Activated T-helper 1 cell treated with anti-CD3 and anti-CD28 coated beads, Interleukin-12 subunit alpha, Interleukin-12 subunit beta, Interleukin-2, Interleukin-4 antibody, amounts not matched to agents 30 ng/mL and 10 ng/mL and 1 ng/mL, durations not matched to agents 14 hours and 24 hours and 36 hours (primary cell): ENCODE measurements around the gene KCNMA1. TPM values are rescaled to one million over a fixed set of nuclear protein-coding genes. Genes with fewer than 3 reads are reported as not detected.

ENCODE experiments used
- DNase-seq: peaks from one replicate; pipeline ENCODE4 v3.0.0; 2021; ENCODE audit warnings: low spot score
- H3K27ac Mint-ChIP-seq: one replicate; pipeline ENCODE4 v1.8.0; 2021; ENCODE audit warnings: mild to moderate bottlenecking, mixed read lengths
- H3K27me3 Mint-ChIP-seq: one replicate; pipeline ENCODE4 v1.8.0; 2022; ENCODE audit warnings: mild to moderate bottlenecking, moderate library complexity, mixed read lengths; ENCODE audit not compliant: insufficient read depth
- H3K36me3 Mint-ChIP-seq: one replicate; pipeline ENCODE4 v1.8.0; 2021; ENCODE audit warnings: low read depth, mixed read lengths
- H3K4me1 Mint-ChIP-seq: one replicate; pipeline ENCODE4 v1.8.0; 2021; ENCODE audit warnings: low read depth, mixed read lengths
- H3K4me3 Mint-ChIP-seq: one replicate; pipeline ENCODE4 v1.8.0; 2021; ENCODE audit warnings: mild to moderate bottlenecking, moderate library complexity, mixed read lengths
- H3K9me3 Mint-ChIP-seq: one replicate; pipeline ENCODE4 v1.8.0; 2021; ENCODE audit warnings: mixed read lengths
- intact Hi-C: fragments of 100-400 bp; cut with micrococcal nuclease; formaldehyde crosslinking; loops from one replicate; pipeline ENCODE4 v1.15.1; 2024
- total RNA-seq: library from RNA; stranded (reverse); gene quantifications from 2 replicates; pipeline ENCODE4 v1.2.3, GENCODE V29; 2022

Gene KCNMA1
- total RNA-seq, 1 donor from 2014 or later, result not detected

DNA sequence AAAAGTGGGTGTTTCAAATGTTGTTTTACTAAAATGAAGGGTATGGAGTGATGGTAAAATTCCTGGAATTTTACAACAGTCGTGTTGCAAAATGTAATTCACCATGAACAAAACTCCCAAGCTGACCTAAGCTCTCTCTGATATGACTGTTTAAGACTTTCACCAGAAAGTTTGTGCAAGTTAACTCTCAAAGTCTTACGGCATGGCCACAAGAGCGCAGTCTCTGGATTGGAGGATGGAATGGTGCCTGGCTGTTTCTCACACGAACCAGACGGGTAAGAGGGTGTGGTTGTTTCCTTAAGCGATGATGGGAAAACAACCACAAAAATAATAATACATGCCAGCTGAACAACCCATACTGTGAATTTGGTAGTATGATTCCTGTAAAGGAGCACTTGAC, 662.5 kb downstream of the KCNMA1 start:
- no peaks in the 10 kb centered on the region for H3K9me3 Mint-ChIP-seq
- H3K4me3 Mint-ChIP-seq, result no peak overlapping the region
- H3K36me3 Mint-ChIP-seq, result no peaks in the 10 kb centered on the region
- intact Hi-C loops, result no loop called here
- no peaks in the 10 kb centered on the region for H3K4me1 Mint-ChIP-seq
- no peak overlapping the region for H3K27ac Mint-ChIP-seq
- H3K27me3 Mint-ChIP-seq, result peaks cover 2% of the 10 kb centered on the region
- DNase-seq, result no peak

DNA sequence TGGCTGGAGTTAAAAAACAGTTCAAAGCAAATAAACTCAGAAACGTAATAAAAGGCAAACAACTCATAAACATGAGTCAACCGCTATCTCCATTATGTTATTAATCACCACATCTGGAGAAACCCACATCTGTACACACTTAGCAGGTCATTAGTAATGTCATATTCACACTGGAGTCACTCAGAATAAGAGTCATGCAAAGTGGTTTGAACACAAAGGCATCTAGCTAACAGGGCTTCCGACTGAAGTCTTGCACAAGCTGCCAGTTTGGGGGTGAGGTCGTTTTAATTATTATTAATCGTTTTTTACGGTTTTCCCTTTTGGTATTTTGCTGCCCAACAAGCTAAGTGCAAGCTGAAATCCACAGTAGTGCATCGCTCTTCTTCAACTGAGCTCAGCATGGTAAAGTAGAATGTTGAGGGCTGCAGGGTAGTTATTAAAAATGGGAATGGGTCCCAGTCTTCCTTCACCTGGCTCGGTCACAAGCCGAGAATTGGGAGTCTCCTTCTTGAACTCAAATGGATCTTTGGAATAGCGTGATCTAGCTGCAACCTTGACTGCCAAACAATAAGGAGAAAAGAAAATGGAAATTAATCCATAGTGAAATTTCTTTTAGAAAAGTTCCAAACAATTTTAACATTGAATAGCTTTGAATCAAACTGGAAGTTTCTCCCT, 663.5 kb downstream of the KCNMA1 start:
- Mint-ChIP-seq H3K27me3 (peaks cover 2% of the 10 kb centered on the region), H3K36me3 (no peaks in the 10 kb centered on the region), H3K4me1 (no peaks in the 10 kb centered on the region), H3K9me3 (no peaks in the 10 kb centered on the region), H3K27ac (no peak overlapping the region), H3K4me3 (no peak overlapping the region)
- intact Hi-C loops, result no loop called here
- no peak for DNase-seq

DNA sequence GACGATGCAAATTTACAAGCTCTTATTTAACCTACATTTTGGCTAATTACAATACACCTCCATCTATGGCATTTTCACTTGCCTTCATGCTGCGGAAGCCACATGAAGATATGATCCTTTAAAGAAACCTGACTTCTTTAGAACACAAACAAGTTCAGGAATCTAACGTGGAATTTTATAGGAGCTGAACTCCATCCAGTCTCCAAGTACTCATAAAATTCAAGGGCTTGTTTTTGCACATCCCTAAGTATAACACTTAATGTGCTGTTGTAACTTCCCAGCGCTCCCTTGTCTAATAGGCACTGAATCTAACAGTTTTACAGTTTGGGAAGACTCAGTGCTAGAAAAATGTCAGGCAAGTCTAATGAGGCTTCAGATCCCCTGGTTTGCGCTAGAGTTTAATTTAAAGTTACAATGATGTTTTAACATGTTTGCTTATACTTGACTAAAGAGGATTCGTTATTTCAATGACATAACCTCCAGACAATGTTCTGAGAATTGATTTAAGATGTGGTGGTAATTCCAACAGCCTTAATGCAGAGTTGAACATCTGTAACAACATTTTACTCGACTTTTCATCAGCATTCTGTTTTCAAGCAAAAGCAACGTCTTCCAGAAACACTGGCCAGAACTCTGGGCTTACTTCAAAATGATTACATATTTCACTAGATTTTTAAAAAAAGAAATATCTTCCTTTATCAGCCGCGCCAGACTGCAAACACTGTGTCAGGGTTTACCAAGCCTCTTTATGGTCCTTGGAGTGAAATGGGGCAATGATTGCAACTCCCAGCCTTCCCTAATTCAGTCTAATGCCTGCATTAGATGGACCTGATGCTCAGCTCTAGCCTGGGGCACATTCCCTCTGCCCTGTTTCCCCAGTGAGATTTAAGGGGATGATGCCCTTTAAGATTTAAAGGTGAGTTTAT, 664.3 kb downstream of the KCNMA1 start:
- Mint-ChIP-seq H3K27ac (no peak overlapping the region), H3K4me3 (no peak overlapping the region), H3K9me3 (no peaks in the 10 kb centered on the region), H3K27me3 (peaks cover 2% of the 10 kb centered on the region), H3K4me1 (no peaks in the 10 kb centered on the region), H3K36me3 (no peaks in the 10 kb centered on the region)
- intact Hi-C loops, result no loop called here
- no peak for DNase-seq

DNA sequence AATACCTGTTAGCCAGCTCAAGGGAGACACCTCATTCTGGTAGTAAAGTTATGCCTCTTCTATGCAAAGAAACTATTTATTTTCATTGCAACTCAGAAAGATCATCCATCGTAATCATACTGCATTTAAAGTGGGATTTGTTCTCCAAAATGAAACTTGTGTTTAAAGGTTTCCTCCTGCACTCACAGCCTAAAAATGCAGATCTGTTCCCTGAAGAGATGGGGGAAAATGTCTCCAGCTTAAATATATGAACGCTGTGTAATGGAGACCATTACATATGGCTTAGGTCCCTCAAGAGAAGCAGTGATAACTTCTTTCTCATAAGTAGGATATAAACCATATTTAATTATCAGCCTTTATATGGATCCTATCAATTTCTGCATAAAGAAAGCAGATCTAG, 665.1 kb downstream of the KCNMA1 start:
- Mint-ChIP-seq H3K36me3 (no peaks in the 10 kb centered on the region), H3K9me3 (no peaks in the 10 kb centered on the region)

DNA sequence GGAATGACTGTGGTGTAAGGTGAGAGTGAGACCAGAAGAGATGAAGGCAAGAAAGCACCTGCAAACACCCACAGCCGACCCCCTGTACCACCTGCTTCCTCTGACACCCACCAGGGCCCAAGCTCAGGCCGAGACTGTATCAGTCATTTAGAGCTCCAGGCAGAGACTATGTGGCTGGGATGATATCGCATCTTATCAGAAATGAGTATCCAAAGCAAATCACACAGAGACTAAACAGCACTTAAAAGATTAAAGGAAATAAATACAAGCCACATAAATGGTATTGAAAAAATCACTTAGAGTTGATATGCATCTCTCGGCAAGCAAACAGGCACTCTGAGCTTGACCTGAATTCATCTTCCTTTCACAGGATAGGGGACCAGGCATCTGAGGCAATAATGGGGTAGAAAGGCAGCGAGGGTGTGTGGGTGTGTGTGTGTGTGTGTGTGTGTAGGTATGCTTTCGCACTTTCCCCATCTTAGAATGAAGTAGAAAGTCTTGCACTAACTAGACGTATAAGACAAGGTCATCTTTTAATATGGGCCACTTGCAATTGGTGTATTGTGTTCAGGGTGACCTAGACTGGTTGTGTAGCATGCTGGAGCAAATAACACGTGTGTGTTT, 665.9 kb downstream of the KCNMA1 start:
- no peak for DNase-seq

More for the DNA sequence above, 665.1 kb downstream of the KCNMA1 start:
- DNase-seq, result no peak
- intact Hi-C loops, result no loop called here
- no peaks in the 10 kb centered on the region for H3K4me1 Mint-ChIP-seq
- H3K27ac Mint-ChIP-seq, result no peak overlapping the region
- no peak overlapping the region for H3K4me3 Mint-ChIP-seq
- H3K27me3 Mint-ChIP-seq, result peaks cover 2% of the 10 kb centered on the region

DNA sequence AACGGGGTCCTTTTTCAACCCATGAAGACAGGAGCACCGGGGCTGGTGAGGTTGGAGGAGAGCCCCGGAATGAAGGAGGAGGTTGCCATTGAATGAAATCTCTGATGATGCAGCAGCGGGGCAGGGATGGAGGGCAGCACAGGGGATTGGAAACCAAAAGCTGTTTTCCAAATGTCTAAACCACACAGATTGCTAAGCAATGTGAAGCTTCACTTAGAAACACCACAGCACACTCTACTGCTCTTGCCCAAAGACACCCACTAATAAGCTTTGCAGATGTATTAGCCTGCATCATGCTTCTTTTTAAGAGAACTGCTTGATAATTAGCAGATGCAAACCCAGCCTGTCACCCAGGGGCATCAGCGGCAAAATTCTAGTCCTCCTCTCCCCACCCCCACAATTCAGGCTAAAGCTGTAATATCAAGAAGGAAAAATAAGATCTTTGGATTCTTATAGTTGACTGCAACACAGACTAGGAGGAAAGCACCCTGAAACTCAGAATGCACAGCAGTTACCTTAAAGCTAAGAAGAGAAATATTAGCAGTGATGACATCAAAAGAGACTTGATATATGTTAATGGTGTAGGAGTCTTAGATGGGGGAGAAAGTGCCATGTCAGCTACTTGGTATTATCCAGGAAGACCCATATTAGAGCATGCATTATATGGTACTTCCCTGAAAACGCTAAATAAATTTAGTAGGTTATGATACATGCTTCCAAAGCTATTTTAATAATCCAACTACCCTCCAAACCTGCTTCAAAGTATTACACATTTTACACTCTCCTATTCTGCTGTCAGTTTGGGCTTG, 666.7 kb downstream of the KCNMA1 start:
- Mint-ChIP-seq H3K27me3 (no peaks in the 10 kb centered on the region), H3K4me3 (no peak overlapping the region), H3K4me1 (no peaks in the 10 kb centered on the region), H3K36me3 (no peaks in the 10 kb centered on the region), H3K27ac (no peak overlapping the region), H3K9me3 (no peaks in the 10 kb centered on the region)
- intact Hi-C loops, result no loop called here
- DNase-seq, result no peak

More for the DNA sequence above, 665.9 kb downstream of the KCNMA1 start:
- Mint-ChIP-seq H3K9me3 (no peaks in the 10 kb centered on the region), H3K4me3 (no peak overlapping the region), H3K36me3 (no peaks in the 10 kb centered on the region), H3K27me3 (peaks cover 2% of the 10 kb centered on the region), H3K4me1 (no peaks in the 10 kb centered on the region), H3K27ac (no peak overlapping the region)
- intact Hi-C loops, result no loop called here

DNA sequence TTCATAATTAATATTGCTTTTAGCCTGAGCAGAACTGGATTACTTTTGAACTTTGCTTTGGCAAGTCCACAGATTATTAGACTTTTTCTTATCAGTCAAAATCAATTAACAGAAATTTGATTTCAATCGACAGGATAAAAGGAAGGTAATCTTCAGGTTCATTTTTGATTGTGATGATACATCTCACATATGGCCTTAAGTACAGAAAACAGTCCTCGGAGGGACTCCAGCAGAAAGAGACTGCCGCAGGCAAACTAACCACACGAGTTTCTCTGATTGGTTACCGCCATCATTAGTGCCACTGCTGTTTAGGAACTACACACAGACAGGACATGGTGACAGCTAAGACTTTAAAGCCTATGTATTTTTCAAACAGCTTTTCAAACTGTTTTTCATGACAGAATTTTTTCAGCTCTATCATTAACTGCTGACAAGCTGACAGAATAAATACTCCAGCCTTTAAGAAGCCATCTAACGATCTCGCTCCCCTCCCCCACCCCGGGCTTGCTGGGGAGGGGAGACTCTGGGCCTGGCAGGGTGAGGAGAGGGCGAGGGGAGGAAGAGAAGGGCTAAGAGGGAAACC, 668.2 kb downstream of the KCNMA1 start:
- DNase-seq, result no peak
- no peaks in the 10 kb centered on the region for H3K36me3 Mint-ChIP-seq
- H3K4me1 Mint-ChIP-seq, result no peaks in the 10 kb centered on the region
- H3K27me3 Mint-ChIP-seq, result no peaks in the 10 kb centered on the region
- intact Hi-C loops, result no loop called here
- no peak overlapping the region for H3K4me3 Mint-ChIP-seq
- H3K27ac Mint-ChIP-seq, result no peak overlapping the region
- H3K9me3 Mint-ChIP-seq, result no peaks in the 10 kb centered on the region

DNA sequence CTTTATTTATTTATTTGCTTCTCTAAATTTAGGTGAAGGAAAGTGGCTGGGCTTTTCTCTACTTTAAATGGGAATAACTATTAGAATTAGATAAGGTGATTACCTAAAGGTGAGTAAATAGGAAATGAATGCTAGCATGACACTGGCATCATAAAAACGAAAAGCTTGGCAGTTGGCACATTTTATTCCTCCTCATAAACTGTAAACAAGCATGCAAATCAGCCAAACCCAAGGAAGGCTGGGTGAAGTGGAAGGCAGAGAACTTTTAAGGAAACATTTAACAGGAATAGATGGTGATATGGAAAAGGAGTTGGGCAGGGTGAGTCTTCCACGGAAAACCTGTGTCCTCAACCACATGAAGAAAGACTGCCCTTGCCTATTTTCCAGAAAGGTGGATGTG, 669.1 kb downstream of the KCNMA1 start:
- H3K9me3 Mint-ChIP-seq, result no peaks in the 10 kb centered on the region
- intact Hi-C loops, result no loop called here
- no peak for DNase-seq
- H3K4me3 Mint-ChIP-seq, result no peak overlapping the region
- H3K4me1 Mint-ChIP-seq, result no peaks in the 10 kb centered on the region
- no peak overlapping the region for H3K27ac Mint-ChIP-seq
- H3K36me3 Mint-ChIP-seq, result no peaks in the 10 kb centered on the region
- no peaks in the 10 kb centered on the region for H3K27me3 Mint-ChIP-seq

DNA sequence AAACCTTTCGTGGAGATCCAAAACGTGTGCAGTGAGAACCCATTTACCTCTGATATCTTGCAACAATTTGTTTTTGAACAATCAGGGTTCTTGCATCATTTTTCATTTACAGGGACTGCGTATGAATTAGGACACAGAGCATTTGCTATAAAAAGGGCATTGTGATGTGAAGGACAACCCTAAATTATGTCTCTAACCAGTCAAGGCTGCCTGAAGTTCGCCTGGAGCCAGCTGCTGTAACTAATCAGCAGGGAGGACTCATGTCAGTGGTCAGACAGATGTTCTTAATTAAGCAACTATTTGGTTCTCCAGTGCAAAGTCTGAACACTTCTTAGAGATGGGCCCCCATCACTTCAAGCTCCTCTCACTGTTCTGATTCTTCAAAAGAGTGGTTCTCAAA, 674.8 kb downstream of the KCNMA1 start:
- intact Hi-C loops, result no loop called here
- no peaks in the 10 kb centered on the region for H3K9me3 Mint-ChIP-seq
- no peak for DNase-seq
- H3K27me3 Mint-ChIP-seq, result no peaks in the 10 kb centered on the region
- no peaks in the 10 kb centered on the region for H3K4me1 Mint-ChIP-seq
- no peaks in the 10 kb centered on the region for H3K36me3 Mint-ChIP-seq
- no peak overlapping the region for H3K4me3 Mint-ChIP-seq
- no peak overlapping the region for H3K27ac Mint-ChIP-seq

DNA sequence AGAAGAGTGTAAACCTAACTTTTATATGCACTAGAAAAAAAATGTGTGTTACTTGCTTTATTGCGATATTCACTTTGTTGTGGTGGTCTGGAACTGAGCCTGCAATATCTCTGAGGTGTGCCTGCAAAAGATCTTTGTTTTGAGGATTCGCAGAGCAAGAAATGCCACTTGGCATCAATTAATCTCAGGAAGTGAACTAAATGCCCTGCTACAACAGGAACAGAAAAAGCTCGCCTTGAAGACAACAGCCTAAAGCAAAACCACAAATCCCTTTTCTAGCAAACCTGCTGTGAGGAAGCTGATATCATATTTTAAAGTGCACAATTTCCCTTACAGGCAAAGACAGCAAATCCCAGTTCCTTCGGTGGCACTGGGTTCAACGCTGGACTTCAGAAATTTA, 675.8 kb downstream of the KCNMA1 start:
- Mint-ChIP-seq H3K4me1 (no peaks in the 10 kb centered on the region), H3K9me3 (no peaks in the 10 kb centered on the region), H3K27me3 (no peaks in the 10 kb centered on the region), H3K4me3 (no peak overlapping the region), H3K36me3 (no peaks in the 10 kb centered on the region), H3K27ac (no peak overlapping the region)
- intact Hi-C loops, result no loop called here
- no peak for DNase-seq

DNA sequence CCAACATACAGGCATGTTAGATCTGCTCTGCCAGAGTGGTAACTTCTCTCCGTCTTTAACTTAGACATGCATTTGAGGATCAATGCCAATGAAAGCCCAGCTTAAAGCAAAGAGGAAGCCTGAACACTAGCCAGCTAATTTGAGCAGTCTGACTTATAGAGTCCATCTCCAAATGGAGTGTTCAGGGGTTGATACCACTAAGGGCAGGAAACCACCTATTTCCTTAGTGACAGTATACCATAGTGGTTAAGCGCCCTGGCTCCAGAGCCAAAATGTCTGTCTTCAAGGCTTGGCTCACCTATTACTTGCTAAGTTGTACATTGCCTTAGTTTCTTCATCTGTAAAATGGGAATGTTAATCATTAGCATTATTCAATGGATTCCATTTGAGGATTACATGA, 678.5 kb downstream of the KCNMA1 start:
- H3K27ac Mint-ChIP-seq, result no peak overlapping the region
- DNase-seq, result no peak
- no peaks in the 10 kb centered on the region for H3K27me3 Mint-ChIP-seq
- no peaks in the 10 kb centered on the region for H3K36me3 Mint-ChIP-seq
- H3K4me1 Mint-ChIP-seq, result no peaks in the 10 kb centered on the region
- no peak overlapping the region for H3K4me3 Mint-ChIP-seq
- intact Hi-C loops, result no loop called here
- H3K9me3 Mint-ChIP-seq, result no peaks in the 10 kb centered on the region

DNA sequence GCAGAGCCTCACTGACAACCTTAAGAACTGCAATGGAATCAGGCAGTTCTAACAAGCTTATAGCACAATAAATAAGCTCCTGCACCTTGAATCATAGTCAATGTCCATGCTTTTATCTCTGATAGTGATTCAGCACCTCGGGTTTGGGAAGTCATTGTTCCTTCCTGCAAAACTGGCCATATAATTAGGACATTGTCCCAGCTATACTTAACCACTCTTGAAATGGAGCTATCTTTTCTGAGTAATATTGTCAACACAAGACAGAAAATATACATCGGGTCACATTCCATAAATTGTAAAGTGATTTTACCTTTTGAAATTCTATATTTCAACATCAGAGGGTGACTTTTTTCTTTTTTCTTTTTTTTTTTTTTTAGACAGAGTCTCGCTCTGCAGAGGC, 682.8 kb downstream of the KCNMA1 start:
- Mint-ChIP-seq H3K36me3 (no peaks in the 10 kb centered on the region), H3K4me3 (no peak overlapping the region), H3K4me1 (no peaks in the 10 kb centered on the region), H3K27ac (no peak overlapping the region), H3K9me3 (no peaks in the 10 kb centered on the region), H3K27me3 (no peaks in the 10 kb centered on the region)
- no peak for DNase-seq
- intact Hi-C loops, result no loop called here
